Skeletal muscle tissue (tissue), 4 donors: ENCODE measurements around the gene DCUN1D1. TPM values are rescaled to one million over a fixed set of nuclear protein-coding genes. Genes with fewer than 3 reads are reported as not detected.
A peak's percentile ranks its signal among the peaks of the same experiment; 100 is the strongest.

ENCODE experiments used
- H3K27ac ChIP-seq: one replicate; pipeline ENCODE4 v1.7.0; 2013; ENCODE audit warnings: mild to moderate bottlenecking, low read depth, low read length, inconsistent platforms
- H3K27me3 ChIP-seq, 3 donors: one replicate each; pipeline ENCODE4 v1.7.0; 2013; ENCODE audit warnings: low read length in 3 of 3; ENCODE audit not compliant: control insufficient read depth in 3 of 3, insufficient read depth in 3 of 3
- H3K36me3 ChIP-seq, 3 donors: one replicate each; pipeline ENCODE4 v1.7.0; 2013; ENCODE audit warnings: low read length in 3 of 3; ENCODE audit not compliant: control insufficient read depth in 3 of 3, insufficient read depth in 3 of 3
- H3K4me1 ChIP-seq, 3 donors: one replicate each; pipeline ENCODE4 v1.7.0; 2013; ENCODE audit warnings: low read length in 3 of 3, mild to moderate bottlenecking in 3 of 3; ENCODE audit not compliant: control insufficient read depth in 3 of 3, insufficient read depth in 3 of 3
- H3K4me3 ChIP-seq, 3 donors: one replicate each; pipeline ENCODE4 v1.7.0; 2013; ENCODE audit warnings: low read length in 3 of 3
- H3K9ac ChIP-seq, 3 donors: one replicate each; pipeline ENCODE4 v1.7.0; 2013; ENCODE audit warnings: low read length in 3 of 3, mild to moderate bottlenecking in 3 of 3, moderate library complexity in 2 of 3, low read depth in 1 of 3
- H3K9me3 ChIP-seq, 3 donors: one replicate each; pipeline ENCODE4 v1.7.0; 2013; ENCODE audit warnings: low read length in 3 of 3; ENCODE audit not compliant: control insufficient read depth in 3 of 3
- total RNA-seq: library from RNA; depleted of rRNA; stranded (reverse); fragments of >200 nt; gene quantifications from one replicate; pipeline ENCODE4 v1.2.3, GENCODE V29; 2014
- donor health status: Osteomylitis.

Gene DCUN1D1
- total RNA-seq, 1 donor from 2014 or later, result 11.5 TPM

- Histone ChIP-seq H3K27ac (no peak overlapping the region), H3K9ac (no peak overlapping the region), H3K9me3 (no peaks in the 10 kb centered on the region), H3K36me3 (peaks cover 0 to 6% (median 3%) of the 10 kb centered on the region in 3 donors), H3K4me1 (peaks cover 8 to 13% (median 9%) of the 10 kb centered on the region in 3 donors), H3K27me3 (no peaks in the 10 kb centered on the region), H3K4me3 (no peak overlapping the region)
Measured at GRCh38 chr3:182940266-182940808, 40.0 kb downstream of the DCUN1D1 start.

GRCh38 chr3:182937293-182938051 is 42.9 kb downstream of the DCUN1D1 start:
- Histone ChIP-seq H3K9ac (no peak overlapping the region), H3K27ac (no peak overlapping the region), H3K4me3 (no peak overlapping the region), H3K4me1 (peaks cover 8 to 13% (median 9%) of the 10 kb centered on the region in 3 donors), H3K36me3 (no peaks in the 10 kb centered on the region), H3K9me3 (no peaks in the 10 kb centered on the region), H3K27me3 (no peaks in the 10 kb centered on the region)

- H3K4me3 ChIP-seq, result no peak overlapping the region
- no peaks in the 10 kb centered on the region for H3K36me3 ChIP-seq
- no peak overlapping the region for H3K9ac ChIP-seq
- H3K4me1 ChIP-seq, result peaks cover 8 to 13% (median 9%) of the 10 kb centered on the region in 3 donors
- no peaks in the 10 kb centered on the region for H3K9me3 ChIP-seq
- no peaks in the 10 kb centered on the region for H3K27me3 ChIP-seq
- no peak overlapping the region for H3K27ac ChIP-seq
Measured at GRCh38 chr3:182936918-182937285, 43.4 kb downstream of the DCUN1D1 start.

GRCh38 chr3:182936239-182936917 is 44.0 kb downstream of the DCUN1D1 start:
- H3K9ac ChIP-seq, result no peak overlapping the region
- H3K36me3 ChIP-seq, result no peaks in the 10 kb centered on the region
- H3K27ac ChIP-seq, result no peak overlapping the region
- H3K4me3 ChIP-seq, result no peak overlapping the region
- no peaks in the 10 kb centered on the region for H3K27me3 ChIP-seq
- H3K9me3 ChIP-seq, result no peaks in the 10 kb centered on the region
- H3K4me1 ChIP-seq, result peaks cover 8 to 13% (median 9%) of the 10 kb centered on the region in 3 donors

GRCh38 chr3:182935803-182936202 is 44.5 kb downstream of the DCUN1D1 start:
- Histone ChIP-seq H3K4me3 (no peak overlapping the region), H3K27ac (no peak overlapping the region), H3K27me3 (no peaks in the 10 kb centered on the region), H3K9ac (no peak overlapping the region), H3K9me3 (no peaks in the 10 kb centered on the region), H3K4me1 (peaks cover 8 to 13% (median 9%) of the 10 kb centered on the region in 3 donors), H3K36me3 (no peaks in the 10 kb centered on the region)

- Histone ChIP-seq H3K9me3 (no peaks in the 10 kb centered on the region), H3K27ac (peak overlapping the region; percentile 55), H3K36me3 (no peaks in the 10 kb centered on the region), H3K27me3 (no peaks in the 10 kb centered on the region), H3K4me3 (peak overlapping the region in 1 of 3 donors; percentile 35), H3K9ac (no peak overlapping the region), H3K4me1 (peaks cover 9 to 11% (median 9%) of the 10 kb centered on the region in 3 donors)
Measured at GRCh38 chr3:182925944-182926337, 54.4 kb downstream of the DCUN1D1 start.

- Histone ChIP-seq H3K27me3 (no peaks in the 10 kb centered on the region), H3K9ac (peak overlapping the region in 2 of 3 donors; percentile 51 to 57), H3K4me3 (peak overlapping the region; percentile 25 to 56 (median 35)), H3K9me3 (no peaks in the 10 kb centered on the region), H3K27ac (peak overlapping the region; percentile 55), H3K4me1 (peaks cover 9 to 14% (median 9%) of the 10 kb centered on the region in 3 donors), H3K36me3 (no peaks in the 10 kb centered on the region)
Measured at GRCh38 chr3:182925330-182925943, 54.9 kb downstream of the DCUN1D1 start.

- no peak overlapping the region for H3K4me3 ChIP-seq
- no peaks in the 10 kb centered on the region for H3K27me3 ChIP-seq
- no peaks in the 10 kb centered on the region for H3K9me3 ChIP-seq
- H3K27ac ChIP-seq, result no peak overlapping the region
- H3K4me1 ChIP-seq, result peaks cover 9 to 18% (median 11%) of the 10 kb centered on the region in 3 donors
- no peak overlapping the region for H3K9ac ChIP-seq
- H3K36me3 ChIP-seq, result no peaks in the 10 kb centered on the region
Measured at GRCh38 chr3:182921665-182922355, 58.5 kb downstream of the DCUN1D1 start.

- Histone ChIP-seq H3K9ac (no peak overlapping the region), H3K4me1 (peaks cover 7 to 13% (median 9%) of the 10 kb centered on the region in 3 donors), H3K4me3 (no peak overlapping the region), H3K27ac (no peak overlapping the region), H3K9me3 (no peaks in the 10 kb centered on the region), H3K27me3 (no peaks in the 10 kb centered on the region), H3K36me3 (no peaks in the 10 kb centered on the region)
Measured at GRCh38 chr3:182920515-182921084, 59.7 kb downstream of the DCUN1D1 start.
